NCI-H2029 treated with DMSO at 0.1 percent for 48 hours (cell line): Measurements from ENCODE around the gene PWWP2A.
"Not testable (repeated sequence)": the region's sequence is repeated elsewhere in the genome, so short reads cannot be mapped to it uniquely, and the experiment has no call there.

Experiments
- DNase-seq: peaks from one replicate; lab custom pipeline; 2025; lab: John Stamatoyannopoulos, UW

PWWP2A gene

GRCh38 chr5:160071916-160072315 is 47.3 kb downstream of the PWWP2A start:
- DNase-seq = no peak

GRCh38 chr5:160071516-160071915 is 47.7 kb downstream of the PWWP2A start:
- DNase-seq = no peak

GRCh38 chr5:160069120-160069519 is 50.1 kb downstream of the PWWP2A start:
- not testable (repeated sequence) for DNase-seq

GRCh38 chr5:160064995-160065614 is 54.1 kb downstream of the PWWP2A start:
- DNase-seq = peak; percentile 10

- DNase-seq = no peak
These were observed 54.8 kb downstream of the PWWP2A start for GRCh38 chr5:160064417-160064810.

- no peak for DNase-seq
These were observed 57.5 kb downstream of the PWWP2A start for GRCh38 chr5:160061770-160062169.

GRCh38 chr5:160060001-160060400 is 59.2 kb downstream of the PWWP2A start:
- DNase-seq = no peak

GRCh38 chr5:160057256-160057655 is 62.0 kb downstream of the PWWP2A start:
- no peak for DNase-seq

GRCh38 chr5:160054831-160055230 is 64.4 kb downstream of the PWWP2A start:
- no peak for DNase-seq

GRCh38 chr5:160054047-160054446 is 65.2 kb downstream of the PWWP2A start:
- no peak for DNase-seq

GRCh38 chr5:160049099-160049498 is 70.2 kb downstream of the PWWP2A start:
- no peak for DNase-seq

- no peak for DNase-seq
These were observed 71.1 kb downstream of the PWWP2A start for GRCh38 chr5:160048131-160048530.

GRCh38 chr5:160047423-160047822 is 71.8 kb downstream of the PWWP2A start:
- DNase-seq = no peak

- no peak for DNase-seq
These were observed 74.3 kb downstream of the PWWP2A start for GRCh38 chr5:160044967-160045366.

- no peak for DNase-seq
These were observed 74.9 kb downstream of the PWWP2A start for GRCh38 chr5:160044391-160044804.

GRCh38 chr5:160042671-160043070 is 76.6 kb downstream of the PWWP2A start:
- no peak for DNase-seq
